GM12878 (cell line): ENCODE measurements around the gene DCBLD1. TPM values are rescaled to one million over a fixed set of nuclear protein-coding genes. Genes with fewer than 3 reads are reported as not detected.

Source experiments
- ATAC-seq: fragments of 200-7000 bp; cut with Tn5 transposase; 3 replicates; pipeline ENCODE4 v1.9.1; 2020; ENCODE audit warnings: mild to moderate bottlenecking, moderate library complexity
- BruUV-seq: library from RNA; stranded (reverse); fragments of 400-500 nt; replicated peaks from 2 replicates; lab custom pipeline; 2021; lab: Mats Ljungman, UMichigan
- CTCF ChIA-PET: fragments of 300-600 bp; sonication (Branson Sonifier 250); formaldehyde crosslinking; extraction: SDS; loops from one replicate; lab custom pipeline; 2021; ENCODE audit warnings: inconsistent platforms; lab: Yijun Ruan, JAX
- POLR2A ChIA-PET: fragments of 350-600 bp; formaldehyde crosslinking; extraction: SDS; loops from one replicate; lab custom pipeline; 2021; ENCODE audit warnings: inconsistent platforms; lab: Charles Lee
- RAD21 ChIA-PET: fragments of 300-600 bp; sonication (Branson Sonifier 250); formaldehyde crosslinking; loops from one replicate; lab custom pipeline; 2023; ENCODE audit warnings: antibody characterized with exemption; ENCODE audit not compliant: unreplicated experiment; lab: Charles Lee
- SMC1A ChIA-PET: fragments of 300-600 bp; sonication (Branson Sonifier 250); formaldehyde crosslinking; loops from one replicate; lab custom pipeline; 2023; ENCODE audit not compliant: unreplicated experiment, uncharacterized antibody; lab: Charles Lee
- DNase-seq: peaks from one replicate; pipeline ENCODE4 v3.0.0-alpha.2; 2011; ENCODE audit warnings: low read depth, low spot score
- FAIRE-seq: peaks from 3 replicates; lab custom pipeline; 2011; peaks lifted over from hg19 to GRCh38; lab: Jason Lieb, UNC
- H2AFZ ChIP-seq: 2 replicates; pipeline ENCODE4 v1.6.0; 2011; ENCODE audit warnings: low read depth, low read length, control low read depth; ENCODE audit not compliant: control insufficient read depth
- H3K27ac ChIP-seq: 2 replicates; pipeline ENCODE4 v1.5.1; 2011; ENCODE audit warnings: control low read depth; ENCODE audit not compliant: control insufficient read depth, insufficient read depth
- H3K27me3 ChIP-seq, 2 experiments: replicated peaks in 1 of 2; 2 replicates each; pipeline versions ENCODE4 v1.6.0 to v1.6.1; 2011; ENCODE audit warnings: low read length in 1 of 2; ENCODE audit not compliant: control insufficient read depth in 2 of 2, insufficient read depth in 2 of 2
- H3K36me3 ChIP-seq, 2 experiments: 2 replicates each; pipeline ENCODE4 v1.5.1; 2011; ENCODE audit warnings: low read length in 1 of 2; ENCODE audit not compliant: control insufficient read depth in 2 of 2, insufficient read depth in 2 of 2
- H3K4me1 ChIP-seq: 2 replicates; pipeline ENCODE4 v1.6.1; 2011; ENCODE audit warnings: mild to moderate bottlenecking, low read length, moderate library complexity, mixed read lengths; ENCODE audit not compliant: control insufficient read depth, insufficient read depth
- H3K4me2 ChIP-seq: 2 replicates; pipeline ENCODE4 v1.6.0; 2011; ENCODE audit warnings: control low read depth; ENCODE audit not compliant: control insufficient read depth, insufficient read depth
- H3K4me3 ChIP-seq: fragments of 200-600 bp; sonication (generic); 2 replicates; pipeline ENCODE4 v1.5.1; 2016
- H3K79me2 ChIP-seq: 2 replicates; pipeline ENCODE4 v1.6.0; 2011; ENCODE audit warnings: low read length; ENCODE audit not compliant: control insufficient read depth, insufficient read depth
- H3K9ac ChIP-seq: 2 replicates; pipeline ENCODE4 v1.8.0; 2011; ENCODE audit warnings: low read length, control low read depth, mixed read lengths; ENCODE audit not compliant: control insufficient read depth, insufficient read depth
- H3K9me3 ChIP-seq: replicated peaks from 3 replicates; pipeline ENCODE4 v1.5.1; 2011; ENCODE audit warnings: mild to moderate bottlenecking, low read length; ENCODE audit not compliant: control insufficient read depth, insufficient read depth
- H4K20me1 ChIP-seq: 2 replicates; pipeline ENCODE4 v1.6.0; 2011; ENCODE audit not compliant: control insufficient read depth, insufficient read depth
- CREB1 ChIP-seq: IDR thresholded peaks from 2 replicates; pipeline ENCODE4 v1.6.1; 2012; ENCODE audit warnings: low read depth, mild to moderate bottlenecking, inconsistent platforms
- EED ChIP-seq: sonication (generic); IDR thresholded peaks from 2 replicates; pipeline ENCODE4 v1.6.1; 2016; ENCODE audit warnings: antibody characterized with exemption, low read depth
- EZH2 ChIP-seq: IDR thresholded peaks from 2 replicates; pipeline ENCODE4 v1.6.1; 2012; ENCODE audit warnings: low read depth, mild to moderate bottlenecking, control low read depth, inconsistent platforms, low read length, borderline replicate concordance; ENCODE audit not compliant: control insufficient read depth
- GATAD2B ChIP-seq: fragments of 450-650 bp; conservative IDR thresholded peaks from 2 replicates; pipeline ENCODE4 v1.6.1; 2017; ENCODE audit warnings: low read depth, mild to moderate bottlenecking, moderate library complexity
- KLF5 ChIP-seq: fragments of 450-650 bp; IDR thresholded peaks from 2 replicates; pipeline ENCODE4 v1.6.1; 2014; ENCODE audit warnings: mild to moderate bottlenecking; ENCODE audit not compliant: partially characterized antibody
- NFYB ChIP-seq: IDR thresholded peaks from 2 replicates; pipeline ENCODE4 v1.6.1; 2011; ENCODE audit warnings: low read depth, mild to moderate bottlenecking, low read length, improper control_type of control experiment, moderate library complexity; ENCODE audit not compliant: insufficient read depth
- NKRF ChIP-seq: fragments of 450-650 bp; conservative IDR thresholded peaks from 2 replicates; pipeline ENCODE4 v1.6.1; 2017; ENCODE audit warnings: mild to moderate bottlenecking, moderate library complexity
- PBX3 ChIP-seq: IDR thresholded peaks from 2 replicates; pipeline ENCODE4 v1.6.1; 2011; ENCODE audit warnings: mild to moderate bottlenecking, low read depth, low read length, moderate library complexity; ENCODE audit not compliant: insufficient replicate concordance
- POU2F2 ChIP-seq: IDR thresholded peaks from 3 replicates; pipeline ENCODE4 v1.6.1; 2011; ENCODE audit warnings: low read depth, mild to moderate bottlenecking, low read length, borderline replicate concordance
- RAD51 ChIP-seq: fragments of 450-650 bp; IDR thresholded peaks from 2 replicates; pipeline ENCODE4 v1.6.1; 2016; ENCODE audit warnings: moderate library complexity, mild to moderate bottlenecking, inconsistent platforms
- TARDBP ChIP-seq: IDR thresholded peaks from 2 replicates; pipeline ENCODE4 v1.6.1; 2016; ENCODE audit warnings: borderline replicate concordance
- USF2 ChIP-seq: IDR thresholded peaks from 2 replicates; pipeline ENCODE4 v1.6.1; 2011; ENCODE audit warnings: low read depth, low read length, improper control_type of control experiment, borderline replicate concordance
- YBX1 ChIP-seq: fragments of 450-650 bp; IDR thresholded peaks from 2 replicates; pipeline ENCODE4 v1.6.1; 2016; ENCODE audit warnings: antibody characterized with exemption
- ZNF274 ChIP-seq: IDR thresholded peaks from one replicate; pipeline ENCODE4 v1.8.0; 2011; ENCODE audit not compliant: insufficient read length, insufficient read depth
- WGBS: methylation state at CpG from one replicate; pipeline ENCODE4 v1.1.6; 2016; ENCODE audit warnings: low lambda C conversion rate; ENCODE audit not compliant: insufficient replicate concordance, insufficient coverage; ENCODE audit errors: missing lambda C conversion rate; 5-methylcytosine and 5-hydroxymethylcytosine counted together
- in situ Hi-C: fragments of 300-500 bp; cut with MboI; formaldehyde crosslinking; loops from 9 replicates; pipeline ENCODE4 v1.14.3; 2018; ENCODE audit warnings: mixed read lengths
- intact Hi-C: fragments of 100-400 bp; cut with micrococcal nuclease; formaldehyde crosslinking; loops from one replicate; pipeline ENCODE4 v1.14.2; 2022; ENCODE audit not compliant: unreplicated experiment
- polyA plus RNA-seq, 11 experiments: library from polyadenylated mRNA; depleted of rRNA in 4 of 11; unstranded in 6 of 11; stranded (reverse) in 5 of 11; fragments of >200 nt; fragmentation: Nextera tagmentation in 4 of 11; fragmentation: Illumina TruSeq in 1 of 11; extraction: Ambion mirVana in 4 of 11; extraction: Trizol in 1 of 11; gene quantifications; 1 replicate in 1 of 11; 2 replicates in 10 of 11; pipeline versions ENCODE4 v1.2.1 to v1.2.3, GENCODE V29; 2011 to 2016; ENCODE audit warnings: inconsistent platforms in 2 of 11, missing spikeins in 2 of 11, low read depth in 1 of 11
- total RNA-seq, 4 experiments: library from RNA; depleted of rRNA in 3 of 4; stranded (reverse); fragments of >200 nt in 3 of 4; fragmentation: Illumina TruSeq in 1 of 4; extraction: Trizol in 1 of 4; gene quantifications; 2 replicates each; pipeline versions ENCODE4 v1.2.1 to v1.2.3, GENCODE V29; 2013 to 2021

Gene DCBLD1
- total and polyA plus RNA-seq, 10 of the 15 experiments (the other 5 are each of a cell fraction or from before 2014, with no cell fraction given) = 0.92 to 9.2 (median 8.3) TPM

DNA sequence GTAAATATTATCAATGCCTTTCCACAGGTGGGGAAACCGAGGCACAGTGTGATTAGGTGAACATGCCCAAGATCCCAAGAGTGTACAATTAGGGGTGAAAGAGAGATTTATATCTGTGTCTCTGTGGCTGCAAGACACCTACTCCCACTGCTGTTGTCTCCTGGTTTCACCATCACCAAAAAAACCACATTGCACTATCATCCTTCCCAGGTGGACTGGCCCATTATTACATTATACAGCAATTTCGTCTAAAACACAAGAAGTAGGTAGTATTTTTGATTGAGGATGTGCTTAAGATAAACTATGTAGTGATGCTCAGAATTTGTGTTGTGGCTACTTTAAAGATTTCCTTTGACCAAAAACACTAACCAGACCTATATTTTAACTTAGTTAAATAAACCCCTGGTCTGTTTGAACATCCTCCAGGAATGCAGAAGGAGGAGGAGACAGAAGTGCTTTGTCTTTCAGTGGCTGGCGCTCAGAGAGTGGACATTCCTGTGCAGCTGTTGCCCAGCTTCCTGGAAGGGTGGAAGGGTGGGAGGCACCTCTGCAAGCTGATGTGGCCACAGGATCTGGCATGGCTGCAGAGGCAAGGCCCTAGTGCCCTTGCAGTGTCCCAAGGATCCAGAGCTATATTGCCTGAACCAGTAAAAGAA lies 23.8 kb downstream of the DCBLD1 start:
- Histone ChIP-seq H3K9me3 (no peaks in the 10 kb centered on the region), H3K36me3 (no peaks in the 10 kb centered on the region; a peak in 2 of 4 replicates), H2AFZ (no peak overlapping the region), H3K4me3 (no peak overlapping the region), H3K9ac (no peak overlapping the region), H3K4me2 (no peak overlapping the region), H3K27me3 (no peaks in the 10 kb centered on the region), H3K4me1 (no peaks in the 10 kb centered on the region; the same call in 1 of the 2 replicates), H4K20me1 (no peaks in the 10 kb centered on the region), H3K79me2 (no peaks in the 10 kb centered on the region), H3K27ac (no peak overlapping the region)
- intact Hi-C loops = no loop called here
- ATAC-seq (no peak), DNase-seq (no peak), FAIRE-seq (no peak)
- CTCF ChIA-PET = interaction anchor here (0.9 to 1.2 kb wide), 3 partner anchors 12 to 28 kb away, joined by 3 to 4 read pairs (median 4); no protein-coding TSS in a partner anchor
- in situ Hi-C loops = no loop called here
- no TSS peak for BruUV-seq
- POLR2A ChIA-PET = no interaction called here
- no peak for TF ChIP-seq YBX1
- no peak for TF ChIP-seq USF2
- TF ChIP-seq ZNF274 = no peak
- TF ChIP-seq GATAD2B = no peak
- no peak for TF ChIP-seq NFYB
- TF ChIP-seq EZH2 = no peak
- no peak for TF ChIP-seq RAD51
- no peak for TF ChIP-seq NKRF
- no peak for TF ChIP-seq CREB1
- TF ChIP-seq TARDBP = no peak
- no peak for TF ChIP-seq EED
- no peak for TF ChIP-seq KLF5
- TF ChIP-seq PBX3 = no peak
- no peak for TF ChIP-seq POU2F2
- SMC1A ChIA-PET = no interaction called here
- RAD21 ChIA-PET = no interaction called here
- WGBS = 21% methylated on average over 3 of the region's 3 CpGs
